ENCODE data around the gene STK10. TPM values are rescaled to one million over a fixed set of nuclear protein-coding genes. Genes with fewer than 3 reads are reported as not detected.

The STK10 gene
- total RNA-seq, 4 donors from 2014 or later = 32.6 to 61.6 (median 43.1) TPM

DNA sequence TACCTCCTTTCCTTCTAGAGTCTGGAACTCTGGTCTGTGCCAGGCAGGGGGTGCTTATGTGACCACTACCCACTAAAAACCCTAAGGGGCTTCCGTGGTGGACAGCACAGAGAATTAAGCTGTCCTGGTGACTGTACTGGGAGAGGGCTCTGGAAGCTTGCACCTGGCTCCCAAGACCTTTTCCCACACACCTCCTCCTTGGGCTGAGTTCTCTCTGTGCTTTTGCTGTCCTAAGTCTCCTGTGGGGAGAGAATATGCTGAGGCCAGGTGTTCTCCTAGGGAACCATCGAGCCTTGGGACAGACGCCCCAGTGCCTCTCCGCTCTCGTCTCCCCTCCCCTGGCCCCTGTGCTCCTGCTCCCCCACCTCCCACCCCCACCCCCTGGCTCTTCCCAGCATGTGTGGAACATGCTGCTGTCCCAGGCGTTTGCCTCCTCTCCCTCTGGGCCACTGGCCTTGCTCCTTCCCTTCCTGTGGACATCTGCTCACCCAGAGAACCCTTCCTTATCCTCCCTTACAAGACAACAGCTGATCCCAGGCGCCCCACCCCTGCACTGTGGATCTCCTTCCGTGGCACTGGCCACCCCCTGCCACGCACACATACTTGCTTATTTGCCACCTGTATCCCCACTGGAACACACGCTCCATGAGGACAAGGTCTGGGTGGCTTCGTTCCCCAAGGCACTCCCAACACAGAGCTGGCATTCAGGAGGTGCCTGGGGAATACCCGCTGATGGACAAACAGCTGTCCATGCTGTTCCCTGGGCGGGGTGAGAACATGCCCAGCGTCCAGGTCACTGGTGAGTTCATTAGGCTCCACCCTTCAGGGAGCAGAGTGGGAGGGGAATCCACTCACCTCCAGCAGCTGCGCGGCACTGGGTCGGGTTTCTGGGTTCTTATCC, 83.0 kb downstream of the STK10 start:
- TF ChIP-seq, protein P1, sequence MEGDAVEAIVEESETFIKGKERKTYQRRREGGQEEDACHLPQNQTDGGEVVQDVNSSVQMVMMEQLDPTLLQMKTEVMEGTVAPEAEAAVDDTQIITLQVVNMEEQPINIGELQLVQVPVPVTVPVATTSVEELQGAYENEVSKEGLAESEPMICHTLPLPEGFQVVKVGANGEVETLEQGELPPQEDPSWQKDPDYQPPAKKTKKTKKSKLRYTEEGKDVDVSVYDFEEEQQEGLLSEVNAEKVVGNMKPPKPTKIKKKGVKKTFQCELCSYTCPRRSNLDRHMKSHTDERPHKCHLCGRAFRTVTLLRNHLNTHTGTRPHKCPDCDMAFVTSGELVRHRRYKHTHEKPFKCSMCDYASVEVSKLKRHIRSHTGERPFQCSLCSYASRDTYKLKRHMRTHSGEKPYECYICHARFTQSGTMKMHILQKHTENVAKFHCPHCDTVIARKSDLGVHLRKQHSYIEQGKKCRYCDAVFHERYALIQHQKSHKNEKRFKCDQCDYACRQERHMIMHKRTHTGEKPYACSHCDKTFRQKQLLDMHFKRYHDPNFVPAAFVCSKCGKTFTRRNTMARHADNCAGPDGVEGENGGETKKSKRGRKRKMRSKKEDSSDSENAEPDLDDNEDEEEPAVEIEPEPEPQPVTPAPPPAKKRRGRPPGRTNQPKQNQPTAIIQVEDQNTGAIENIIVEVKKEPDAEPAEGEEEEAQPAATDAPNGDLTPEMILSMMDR (IDR thresholded peaks at IDR 0.05; ENCODE audit: low read depth) = no peak

DNA sequence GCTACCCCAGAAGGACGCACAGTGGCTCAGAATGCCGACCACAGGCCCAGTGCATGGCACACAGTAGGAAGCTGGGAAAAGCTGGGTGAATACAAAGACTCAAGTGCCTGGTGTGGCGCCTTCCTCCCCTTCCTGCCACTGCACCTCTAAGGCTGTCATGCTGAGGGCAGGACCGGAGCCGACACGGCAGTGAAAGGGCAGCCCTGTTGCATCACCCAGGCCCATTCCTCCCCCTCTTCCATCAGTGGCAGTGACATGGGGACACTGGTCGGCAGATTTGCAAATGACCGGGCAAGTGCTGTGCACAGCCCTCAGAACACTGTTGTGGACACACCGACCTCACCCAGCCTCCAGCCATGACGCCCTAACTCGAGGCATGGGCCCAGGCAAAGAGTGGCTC, 84.0 kb downstream of the STK10 start:
- TF ChIP-seq, protein P1 (IDR thresholded peaks at IDR 0.05; ENCODE audit: low read depth) = no peak

DNA sequence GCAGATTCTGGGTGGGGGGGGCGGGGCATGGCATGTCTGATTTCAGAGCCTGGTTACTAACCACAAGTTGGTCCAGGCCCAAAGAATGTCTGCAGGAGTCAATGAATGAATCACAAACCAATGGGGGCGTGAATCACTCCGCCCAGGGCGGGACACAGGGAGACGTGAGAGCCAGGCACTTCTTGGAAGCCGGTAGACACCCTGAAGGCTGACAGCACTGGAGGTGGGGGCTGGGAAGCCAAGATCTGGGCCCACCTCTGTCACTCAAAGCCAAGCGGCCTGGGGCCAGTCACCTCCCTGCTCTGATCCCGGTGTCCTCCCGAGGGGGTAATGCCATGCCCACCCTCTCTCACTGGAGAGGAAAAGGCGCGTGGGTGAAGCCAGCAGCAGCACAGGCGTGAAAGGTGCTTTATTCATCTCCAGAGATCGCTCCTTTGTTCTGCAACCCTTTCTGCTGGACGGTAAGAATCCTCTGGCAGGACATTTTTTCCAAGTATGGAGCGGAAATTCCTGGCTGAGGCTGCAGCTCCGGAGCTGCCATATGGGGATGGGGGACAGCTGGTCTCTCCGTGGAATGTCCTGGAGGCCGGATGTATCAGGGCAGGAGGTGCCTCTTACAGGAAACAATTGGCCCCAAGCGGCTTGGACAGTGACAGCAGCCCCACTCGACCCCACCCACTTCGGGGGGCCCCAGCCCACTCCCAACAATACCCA, 85.0 kb downstream of the STK10 start:
- TF ChIP-seq, protein P1 (IDR thresholded peaks at IDR 0.05; ENCODE audit: low read depth) = no peak

DNA sequence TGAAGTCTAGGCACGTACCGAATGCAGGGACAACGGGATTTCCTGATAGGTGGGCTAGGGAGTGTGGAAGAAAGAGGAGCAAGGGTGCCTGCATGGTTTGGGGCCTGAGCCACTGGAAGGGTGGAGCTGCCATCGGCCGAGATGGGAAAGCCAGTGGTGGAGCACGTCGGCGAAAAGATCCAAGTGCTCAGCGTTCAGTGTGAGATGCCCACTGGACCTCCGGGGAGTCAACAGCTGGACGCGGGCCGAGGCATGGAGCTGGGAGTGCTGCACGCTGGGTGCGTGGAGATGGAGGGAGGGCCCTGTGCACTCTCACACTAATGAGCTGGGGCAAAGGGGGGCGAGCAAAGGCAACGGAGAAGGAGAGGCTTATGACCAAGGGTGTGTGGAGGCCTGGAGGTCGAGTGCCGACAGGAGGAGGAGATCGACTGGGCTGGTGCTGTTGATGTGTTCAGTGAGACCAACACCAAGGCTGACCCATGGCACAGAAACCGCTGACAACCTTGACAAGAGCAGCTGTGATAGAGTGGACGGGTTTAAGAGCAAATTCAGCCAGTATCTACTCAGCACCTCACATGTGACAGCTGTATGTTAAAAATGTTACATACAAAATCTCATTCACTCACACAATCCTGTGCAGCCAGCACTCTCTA, 85.7 kb downstream of the STK10 start:
- TF ChIP-seq, protein P1 (IDR thresholded peaks at IDR 0.05; ENCODE audit: low read depth) = no peak

DNA sequence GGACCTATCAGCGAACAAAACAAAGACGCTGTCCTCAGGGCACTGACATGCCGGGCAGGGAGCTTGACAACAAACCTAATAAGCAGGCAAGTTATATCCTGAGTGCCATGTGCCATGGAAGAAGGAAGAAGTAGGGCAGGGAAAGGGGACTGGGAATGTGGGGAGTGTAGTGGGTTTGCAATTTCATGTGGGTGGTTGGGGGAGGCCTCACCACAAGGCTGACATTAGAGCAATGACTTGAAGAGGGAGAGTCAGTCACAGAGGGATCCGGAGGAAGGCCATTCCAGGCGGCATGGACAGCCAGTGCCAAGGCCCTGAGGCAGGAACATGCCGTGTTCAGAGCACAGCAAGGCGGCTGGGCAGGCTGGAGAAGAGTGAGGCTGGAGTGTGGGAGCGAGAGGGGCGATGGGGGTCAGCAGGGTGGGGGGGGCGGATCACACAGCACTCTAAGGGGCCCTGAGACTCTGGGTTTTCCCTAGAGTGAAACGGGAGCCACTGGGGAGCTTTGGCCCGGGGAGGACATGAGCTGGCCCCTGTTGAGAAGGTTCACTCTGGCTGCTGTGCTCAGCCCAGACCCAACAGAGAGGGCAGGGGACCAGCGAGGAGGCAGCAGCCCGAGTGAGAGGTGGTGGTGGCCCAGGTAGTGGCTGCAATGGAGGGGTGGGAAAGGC, 86.3 kb downstream of the STK10 start:
- TF ChIP-seq, protein P1 (IDR thresholded peaks at IDR 0.05; ENCODE audit: low read depth) = no peak

DNA sequence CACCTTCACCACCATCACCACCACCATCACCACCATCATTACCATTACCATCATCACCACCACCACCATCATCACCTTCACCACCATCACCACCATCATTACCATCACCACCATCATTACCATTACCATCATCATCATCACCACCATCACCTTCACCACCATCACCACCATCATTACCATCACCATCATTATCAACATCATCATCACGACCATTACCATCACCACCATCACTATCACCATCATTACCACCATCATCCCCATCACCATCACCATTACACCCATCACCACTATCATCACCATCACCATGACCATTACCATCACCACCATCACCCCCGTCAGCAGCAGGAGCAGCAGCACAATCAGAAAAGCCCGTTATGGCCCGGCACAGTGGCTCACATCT, 89.1 kb downstream of the STK10 start:
- TF ChIP-seq, protein P1 (IDR thresholded peaks at IDR 0.05; ENCODE audit: low read depth) = no peak
